AG10803 (cell line): Measurements from ENCODE around the gene NPY.
A peak's percentile ranks its signal among the peaks of the same experiment; 100 is the strongest.

Experiments used
- DNase-seq: peaks from one replicate; pipeline ENCODE4 v3.0.0; 2010; ENCODE audit warnings: low read depth
- H3K4me3 ChIP-seq: 2 replicates; pipeline ENCODE4 v1.5.1; 2011; ENCODE audit warnings: mild to moderate bottlenecking, low read length, control low read depth
- TF ChIP-seq, protein P1 (sequence below): conservative IDR thresholded peaks from 2 replicates; pipeline ENCODE4 v1.5.1; 2011; ENCODE audit warnings: mild to moderate bottlenecking, low read length, control low read depth, inconsistent platforms

NPY gene

DNA sequence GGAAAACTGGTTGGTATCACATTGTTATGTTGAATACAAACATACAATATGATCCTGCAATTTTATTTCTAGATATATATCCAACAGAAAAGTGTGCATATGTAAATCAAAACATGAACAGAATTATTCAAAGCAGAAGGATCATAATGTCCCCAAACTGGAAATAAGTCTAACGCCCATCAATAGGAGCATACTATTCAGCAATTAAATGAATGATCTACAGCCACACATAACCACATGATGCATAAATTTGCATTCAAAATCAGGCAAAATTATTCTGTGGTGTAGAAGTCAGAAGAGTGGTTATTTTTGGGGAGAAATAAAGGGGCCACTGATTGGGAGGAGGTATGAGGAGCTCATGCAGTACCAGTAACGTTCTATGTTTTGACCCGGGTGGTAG lies 28.6 kb downstream of the NPY start:
- no peak overlapping the region for H3K4me3 ChIP-seq
- TF ChIP-seq, protein P1, sequence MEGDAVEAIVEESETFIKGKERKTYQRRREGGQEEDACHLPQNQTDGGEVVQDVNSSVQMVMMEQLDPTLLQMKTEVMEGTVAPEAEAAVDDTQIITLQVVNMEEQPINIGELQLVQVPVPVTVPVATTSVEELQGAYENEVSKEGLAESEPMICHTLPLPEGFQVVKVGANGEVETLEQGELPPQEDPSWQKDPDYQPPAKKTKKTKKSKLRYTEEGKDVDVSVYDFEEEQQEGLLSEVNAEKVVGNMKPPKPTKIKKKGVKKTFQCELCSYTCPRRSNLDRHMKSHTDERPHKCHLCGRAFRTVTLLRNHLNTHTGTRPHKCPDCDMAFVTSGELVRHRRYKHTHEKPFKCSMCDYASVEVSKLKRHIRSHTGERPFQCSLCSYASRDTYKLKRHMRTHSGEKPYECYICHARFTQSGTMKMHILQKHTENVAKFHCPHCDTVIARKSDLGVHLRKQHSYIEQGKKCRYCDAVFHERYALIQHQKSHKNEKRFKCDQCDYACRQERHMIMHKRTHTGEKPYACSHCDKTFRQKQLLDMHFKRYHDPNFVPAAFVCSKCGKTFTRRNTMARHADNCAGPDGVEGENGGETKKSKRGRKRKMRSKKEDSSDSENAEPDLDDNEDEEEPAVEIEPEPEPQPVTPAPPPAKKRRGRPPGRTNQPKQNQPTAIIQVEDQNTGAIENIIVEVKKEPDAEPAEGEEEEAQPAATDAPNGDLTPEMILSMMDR, result no peak
- no peak for DNase-seq

DNA sequence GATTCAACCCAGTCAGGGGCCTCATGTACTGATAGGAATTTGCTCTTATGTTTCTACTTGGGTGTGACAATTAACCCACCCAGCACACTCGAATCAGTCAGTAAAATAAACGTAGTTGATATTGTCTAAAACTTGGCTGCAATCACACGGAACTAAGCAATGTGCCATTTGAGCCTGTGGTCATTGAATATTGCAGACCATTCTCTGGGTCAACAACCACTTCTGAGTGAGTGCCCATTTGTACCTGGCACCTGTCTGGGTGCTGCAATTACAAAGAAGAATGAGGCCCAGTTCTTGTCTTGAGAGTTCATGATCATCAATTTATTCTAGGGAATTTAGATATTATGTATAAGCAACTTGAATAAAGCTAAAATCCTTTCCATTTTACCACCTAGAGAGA lies 29.8 kb downstream of the NPY start:
- TF ChIP-seq, protein P1, result no peak
- no peak overlapping the region for H3K4me3 ChIP-seq
- DNase-seq, result no peak

DNA sequence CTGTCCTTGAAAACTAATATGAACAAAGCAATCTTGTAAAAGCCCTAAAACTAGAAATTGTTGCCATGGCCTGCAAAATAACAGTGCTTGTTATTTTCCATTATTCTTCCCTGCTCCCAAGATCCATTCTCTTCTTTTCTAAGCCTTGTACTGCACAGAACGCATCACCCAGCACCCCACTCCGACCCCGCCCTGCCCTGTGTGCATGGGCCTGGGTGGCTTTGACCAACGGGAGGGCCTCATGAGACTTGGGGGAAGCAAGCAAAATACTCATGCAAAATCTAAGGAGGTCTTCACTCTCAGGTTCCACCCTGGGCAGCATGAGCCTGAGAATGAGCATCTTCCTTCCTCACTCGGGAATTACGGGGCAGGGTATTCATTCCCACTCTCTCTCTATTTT lies 32.4 kb downstream of the NPY start:
- no peak for DNase-seq
- TF ChIP-seq, protein P1, result no peak
- no peak overlapping the region for H3K4me3 ChIP-seq

DNA sequence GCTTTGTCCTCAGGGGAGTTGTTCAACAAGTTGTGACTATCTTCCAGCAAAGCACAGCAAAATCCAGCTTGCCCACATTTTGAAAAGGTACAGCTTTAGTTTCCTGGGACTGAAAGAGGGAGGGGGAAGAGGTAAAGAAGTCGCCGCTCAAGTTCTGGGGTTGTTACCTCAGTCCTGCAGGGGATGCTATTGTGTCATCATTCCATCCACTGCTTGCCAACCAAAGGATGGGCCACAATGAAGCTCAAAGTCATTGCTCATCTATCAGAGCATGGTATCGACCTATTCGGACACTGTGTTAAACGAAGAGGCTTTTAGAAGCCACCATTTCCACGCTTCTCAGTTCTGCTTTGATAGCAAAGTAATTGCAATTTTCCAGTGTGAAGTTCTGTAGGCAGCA lies 34.3 kb downstream of the NPY start:
- TF ChIP-seq, protein P1, result peak; percentile 26; the same call in 1 of the 2 replicates
- peak; percentile 3 for DNase-seq
- H3K4me3 ChIP-seq, result no peak overlapping the region

DNA sequence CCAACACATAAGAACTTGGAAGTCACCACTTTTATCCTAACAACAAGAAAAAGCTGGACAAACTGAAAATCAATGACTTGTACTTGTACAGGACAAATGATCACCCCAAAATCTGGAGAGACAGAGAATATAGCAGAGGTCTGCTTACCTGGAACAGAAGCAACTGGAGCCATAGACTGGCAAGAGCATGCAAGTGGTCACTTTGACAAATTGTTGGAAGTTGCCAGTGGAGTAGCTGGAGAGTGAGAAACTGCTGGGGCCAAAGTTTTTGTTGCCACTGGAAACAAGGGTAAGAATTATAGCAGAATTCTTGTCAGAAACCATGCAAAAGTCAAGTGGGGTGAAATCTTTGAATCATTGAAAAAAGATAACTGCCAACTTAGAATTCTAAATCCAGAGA lies 35.2 kb downstream of the NPY start:
- no peak overlapping the region for H3K4me3 ChIP-seq
- TF ChIP-seq, protein P1, result no peak
- DNase-seq, result no peak

DNA sequence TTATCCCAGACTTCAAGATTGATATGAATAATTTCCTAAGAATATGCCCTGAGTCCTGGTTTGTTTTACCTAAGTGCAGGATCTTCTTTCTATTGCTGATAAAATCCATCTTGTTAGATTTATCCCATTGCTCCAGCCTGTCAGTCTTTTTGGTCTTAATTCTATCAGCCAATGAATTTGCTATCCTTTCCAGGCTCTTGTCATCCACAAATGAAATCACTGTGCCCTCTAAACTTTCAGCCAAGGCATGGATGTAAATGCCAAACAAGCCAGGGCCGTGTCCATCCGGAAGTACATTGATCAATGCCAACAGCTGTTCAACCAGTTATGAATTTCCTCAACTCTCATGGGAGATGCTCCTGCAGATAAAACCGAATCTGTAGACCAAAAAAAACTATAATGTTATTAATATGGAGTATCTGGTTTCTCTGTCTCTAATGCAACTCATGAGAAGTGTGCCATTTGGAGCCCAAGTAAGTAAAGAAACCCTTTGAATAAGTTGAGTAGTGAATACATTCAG lies 40.0 kb downstream of the NPY start:
- TF ChIP-seq, protein P1, result no peak
- no peak for DNase-seq

DNA sequence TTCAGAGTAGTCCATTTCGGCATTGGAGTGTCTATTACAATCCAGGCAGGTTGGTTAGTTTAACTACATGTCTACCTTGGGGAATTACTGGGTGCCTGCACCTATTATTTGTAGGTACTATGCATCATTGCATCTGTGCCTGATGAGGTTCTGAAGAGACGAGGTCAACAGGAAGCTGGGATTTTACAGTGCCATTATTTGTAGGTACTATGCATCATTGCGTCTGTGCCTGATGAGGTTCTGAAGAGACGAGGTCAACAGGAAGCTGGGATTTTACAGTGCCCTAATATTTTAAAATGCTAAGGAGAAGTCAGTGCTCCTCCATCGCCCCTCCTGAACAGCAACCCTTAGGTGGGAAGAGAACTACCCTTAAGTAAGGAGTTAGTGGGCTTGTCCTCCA lies 41.7 kb downstream of the NPY start:
- TF ChIP-seq, protein P1, result no peak
- DNase-seq, result no peak
- no peak overlapping the region for H3K4me3 ChIP-seq

More for the DNA sequence above, 40.0 kb downstream of the NPY start:
- H3K4me3 ChIP-seq, result no peak overlapping the region
